Uterus (tissue), 2 donors: ENCODE data around the gene CMTM3.

ENCODE experiments used
- CTCF ChIP-seq, 4 experiments: fragments of 200-600 bp in 2 of 4; fragments of 450-650 bp in 2 of 4; sonication (generic) in 2 of 4; IDR thresholded peaks; one replicate each; pipeline ENCODE4 v1.5.1; 2016 to 2019; ENCODE audit warnings: antibody characterized with exemption in 4 of 4, mild to moderate bottlenecking in 2 of 4, moderate library complexity in 1 of 4
- POLR2A ChIP-seq, 2 donors: fragments of 450-650 bp; IDR thresholded peaks; one replicate each; pipeline ENCODE4 v1.6.1; 2016; ENCODE audit warnings: antibody characterized with exemption in 2 of 2, mild to moderate bottlenecking in 1 of 2, moderate library complexity in 1 of 2

GRCh38 chr16:66592814-66593213 is 11.7 kb upstream of the CMTM3 start:
- TF ChIP-seq CTCF (IDR thresholded peaks at IDR 0.05) = no peak
- no peak for TF ChIP-seq POLR2A (IDR thresholded peaks at IDR 0.05)
